ENCODE measurements around the gene ATP11B. TPM values are rescaled to one million over a fixed set of nuclear protein-coding genes. Genes with fewer than 3 reads are reported as not detected.
"Not testable (repeated sequence)": the region's sequence is repeated elsewhere in the genome, so short reads cannot be mapped to it uniquely, and the experiment has no call there.

Gene ATP11B
- total RNA-seq, 1 experiment from 2014 or later = 45.3 TPM

DNA sequence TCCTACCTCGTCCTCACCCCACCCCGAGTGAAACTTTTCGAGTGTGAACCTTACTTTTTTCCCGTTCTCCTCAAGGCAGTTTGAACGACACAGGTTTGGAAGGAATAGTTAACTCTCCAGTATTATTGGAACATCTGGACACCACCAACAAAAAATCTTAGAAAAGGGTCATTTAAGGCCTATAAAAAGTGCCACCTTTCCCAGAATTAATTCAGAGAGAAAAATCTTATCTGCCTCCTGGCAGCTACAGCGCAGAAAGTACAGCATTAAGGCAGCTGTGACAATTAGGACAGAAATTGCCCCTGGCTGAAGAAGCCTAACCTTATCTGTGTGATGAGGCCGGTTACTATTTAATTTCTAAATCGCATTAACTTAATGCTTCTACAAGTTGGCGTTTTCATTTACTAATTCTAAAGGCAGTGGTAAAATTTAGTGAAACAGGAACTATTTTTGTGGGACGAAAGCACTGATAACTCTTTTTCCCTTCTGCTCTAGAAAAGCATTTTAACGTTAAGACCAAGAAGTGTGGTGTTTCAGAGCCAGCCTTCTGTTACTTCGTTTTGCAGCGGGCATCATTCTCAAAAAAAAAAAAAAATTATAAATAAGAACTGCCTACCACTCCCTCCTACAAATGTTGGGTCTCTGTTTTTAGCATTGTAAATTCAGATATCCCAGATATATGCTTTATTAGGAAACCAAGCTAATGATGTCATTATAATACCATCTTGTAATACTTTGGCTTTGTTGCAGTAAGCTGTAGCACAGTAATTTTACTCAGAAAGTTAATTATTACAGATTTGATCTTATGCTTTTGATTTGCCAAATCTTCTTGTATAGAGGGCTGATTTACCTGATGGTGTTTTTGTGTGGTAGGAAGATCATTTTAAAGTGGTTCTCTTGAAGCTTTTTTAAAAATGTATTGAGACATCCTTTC lies 1.4 kb downstream of the ATP11B start:
- no peak for DNase-seq (ENCODE audit: low spot score)

DNA sequence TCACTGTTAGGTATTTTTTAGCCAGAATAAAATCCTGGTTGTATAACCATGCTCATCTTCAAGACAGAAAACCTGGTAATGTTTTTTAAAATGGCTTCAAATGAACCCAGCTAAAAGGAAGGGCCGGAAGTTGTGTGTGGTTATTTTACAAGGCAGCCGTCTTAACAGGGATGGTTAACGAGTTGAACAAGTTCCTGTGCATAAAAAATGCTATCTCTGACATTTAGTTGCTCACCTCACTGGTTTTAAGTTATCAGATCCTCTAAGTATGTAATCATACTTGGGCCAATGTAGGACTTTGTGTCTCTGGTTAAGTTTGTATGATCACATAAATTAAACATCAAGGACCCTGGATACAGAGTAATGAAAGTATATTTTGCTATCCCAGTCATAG lies 2.1 kb downstream of the ATP11B start:
- DNase-seq (ENCODE audit: low spot score) = peak; percentile 55

- DNase-seq (ENCODE audit: low spot score) = no peak
Observed at GRCh38 chr3:182796310-182796709, 3.0 kb downstream of the ATP11B start.

- DNase-seq (ENCODE audit: low spot score) = no peak
Observed at GRCh38 chr3:182797876-182798275, 4.6 kb downstream of the ATP11B start.

- not testable (repeated sequence) for DNase-seq (ENCODE audit: low spot score)
Observed at GRCh38 chr3:182799143-182799542, 5.8 kb downstream of the ATP11B start.

DNA sequence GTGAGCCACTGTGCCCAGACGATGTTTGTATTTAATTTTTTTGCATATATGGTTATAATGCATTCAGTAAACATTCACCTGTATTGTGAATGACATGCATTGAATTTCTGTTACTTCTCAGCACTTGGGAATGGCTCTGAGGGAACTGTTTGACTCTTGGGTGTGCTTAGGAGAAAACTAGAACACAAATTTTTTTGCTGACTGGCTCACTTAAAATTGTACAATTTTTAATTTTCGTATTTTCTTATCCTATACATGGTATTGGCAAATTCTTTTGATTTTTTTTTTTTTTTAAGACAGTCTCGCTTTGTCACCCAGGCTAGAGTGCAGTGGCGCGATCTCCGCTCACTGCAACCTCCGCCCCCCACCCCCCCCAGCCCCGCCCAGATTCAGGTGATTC lies 7.2 kb downstream of the ATP11B start:
- no peak for DNase-seq (ENCODE audit: low spot score)

- no peak for DNase-seq (ENCODE audit: low spot score)
Observed at GRCh38 chr3:182802413-182803390, 9.4 kb downstream of the ATP11B start.

DNA sequence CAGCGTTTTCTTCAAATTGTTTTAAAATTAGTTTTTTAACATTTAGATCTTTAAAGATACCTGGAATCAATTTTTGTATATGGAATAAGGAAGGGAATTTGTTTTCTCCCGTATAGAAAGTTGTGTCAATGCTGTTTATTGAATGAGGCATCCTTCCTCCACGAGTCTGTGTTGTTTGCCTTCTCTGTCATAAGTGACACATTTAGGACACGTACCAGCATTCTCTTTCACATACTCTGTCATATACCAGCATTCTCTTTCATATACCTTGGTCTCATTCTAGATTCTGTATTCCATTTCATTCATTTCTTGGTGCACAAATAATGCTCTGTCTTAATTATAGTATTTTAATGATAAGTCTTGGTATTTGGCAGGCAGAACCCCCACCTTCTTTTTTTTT lies 10.3 kb downstream of the ATP11B start:
- DNase-seq (ENCODE audit: low spot score) = no peak

DNA sequence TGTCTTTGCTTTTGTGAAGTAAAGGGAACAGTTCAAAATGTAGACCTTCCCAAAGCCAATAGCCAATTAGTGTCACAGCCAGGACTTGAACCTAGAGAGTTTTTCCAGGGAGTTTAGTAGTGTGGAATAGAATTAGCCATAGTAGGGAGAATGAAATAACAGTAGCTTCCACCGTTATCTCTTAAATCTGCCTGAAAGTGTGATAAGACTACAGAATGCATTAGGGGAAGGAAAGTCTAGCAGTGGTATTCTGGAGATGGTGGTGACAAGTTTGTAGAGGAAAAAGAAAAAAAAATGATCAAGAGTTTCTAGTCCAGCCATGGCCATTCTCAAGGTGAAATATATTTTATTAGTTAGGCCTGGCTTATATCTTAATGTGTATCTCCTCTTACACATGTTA lies 13.8 kb downstream of the ATP11B start:
- no peak for DNase-seq (ENCODE audit: low spot score)

GRCh38 chr3:182808041-182808770 lies 14.9 kb downstream of the ATP11B start:
- no peak for DNase-seq (ENCODE audit: low spot score)

DNA sequence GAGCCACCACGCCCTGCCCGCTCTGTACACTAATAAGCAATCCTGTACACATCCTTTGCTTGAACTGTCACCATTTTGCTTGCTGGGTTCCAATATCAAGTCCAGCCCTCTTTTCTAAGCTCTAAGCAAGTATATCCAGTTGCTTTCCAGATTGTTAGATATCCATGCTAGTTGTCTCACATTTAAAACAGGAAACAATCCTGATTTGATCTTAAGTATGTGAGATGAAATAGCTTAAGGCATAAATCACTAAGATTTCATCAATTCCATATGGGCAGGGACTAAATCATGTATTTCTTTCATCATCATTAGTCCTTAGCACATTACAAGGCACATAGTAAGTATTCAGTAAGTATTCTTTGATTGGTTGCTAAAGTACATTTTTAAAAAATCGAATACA lies 16.2 kb downstream of the ATP11B start:
- DNase-seq (ENCODE audit: low spot score) = no peak

DNA sequence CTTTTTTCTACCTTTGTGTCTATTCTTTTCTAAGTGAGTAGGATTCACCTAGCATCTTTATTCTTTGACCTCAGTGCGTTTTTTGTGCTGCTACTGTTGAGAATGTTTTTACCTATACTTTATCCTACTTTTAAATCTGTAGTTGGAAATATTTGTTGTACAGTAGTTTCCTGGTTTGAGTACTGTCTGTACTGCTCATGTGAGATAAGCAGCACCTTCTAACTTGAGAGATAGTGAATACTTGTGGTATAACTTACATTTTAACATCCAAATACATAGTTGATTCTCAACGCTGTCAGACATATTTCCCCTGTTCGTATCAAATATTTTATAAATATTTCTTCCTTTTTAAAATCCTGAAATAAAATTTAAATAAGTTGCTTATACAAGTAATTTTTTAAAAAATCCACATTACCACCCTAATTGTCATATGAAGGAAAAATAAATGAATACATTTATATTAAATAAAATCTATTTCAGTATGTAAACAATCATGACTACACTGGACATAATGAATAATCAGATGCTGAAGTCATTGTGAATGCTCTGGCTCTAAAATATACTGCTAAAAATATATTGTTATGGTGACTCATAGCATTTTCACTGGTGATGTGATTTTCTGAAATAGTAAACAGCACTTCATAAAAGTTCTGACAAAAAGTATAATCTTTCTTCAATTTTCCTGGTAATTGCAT lies 17.4 kb downstream of the ATP11B start:
- DNase-seq (ENCODE audit: low spot score) = no peak

GRCh38 chr3:182811269-182811596 lies 17.9 kb downstream of the ATP11B start:
- no peak for DNase-seq (ENCODE audit: low spot score)

GRCh38 chr3:182812123-182812522 lies 18.8 kb downstream of the ATP11B start:
- DNase-seq (ENCODE audit: low spot score) = no peak

GRCh38 chr3:182814419-182815062 lies 21.2 kb downstream of the ATP11B start:
- no peak for DNase-seq (ENCODE audit: low spot score)

- DNase-seq (ENCODE audit: low spot score) = no peak
Observed at GRCh38 chr3:182816181-182816580, 22.9 kb downstream of the ATP11B start.

DNA sequence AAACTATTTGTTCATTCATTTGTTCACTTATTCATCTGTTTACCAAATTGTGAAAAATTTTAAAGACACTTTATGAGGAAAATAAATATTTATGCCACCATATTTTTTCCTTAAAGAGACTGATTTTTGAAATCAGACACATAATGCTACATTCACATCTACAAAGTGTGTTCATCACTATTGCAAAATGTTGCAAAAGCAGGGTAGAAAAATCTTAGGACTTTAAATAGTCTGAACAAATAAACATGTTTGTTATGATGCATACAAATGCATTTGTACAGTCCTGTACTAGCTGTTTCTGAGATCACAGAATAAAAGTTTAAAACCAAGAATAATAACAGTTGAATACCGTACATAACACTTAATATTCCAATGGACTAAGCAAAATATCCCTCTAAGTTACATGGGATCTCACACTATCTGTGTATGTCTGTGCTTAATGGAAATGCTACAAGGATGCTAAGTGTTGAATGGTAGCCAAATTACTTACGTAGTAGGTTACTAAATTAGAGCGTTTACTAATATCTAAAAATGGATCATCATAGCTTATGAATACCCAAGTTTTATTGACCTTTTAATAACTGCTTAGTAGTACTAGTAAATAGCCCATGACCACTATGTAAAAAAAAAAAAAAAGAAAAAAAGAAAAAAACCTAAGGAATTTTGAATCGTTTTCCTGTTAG lies 25.1 kb downstream of the ATP11B start:
- DNase-seq (ENCODE audit: low spot score) = no peak

- DNase-seq (ENCODE audit: low spot score) = no peak
Observed at GRCh38 chr3:182821221-182821981, 28.1 kb downstream of the ATP11B start.

DNA sequence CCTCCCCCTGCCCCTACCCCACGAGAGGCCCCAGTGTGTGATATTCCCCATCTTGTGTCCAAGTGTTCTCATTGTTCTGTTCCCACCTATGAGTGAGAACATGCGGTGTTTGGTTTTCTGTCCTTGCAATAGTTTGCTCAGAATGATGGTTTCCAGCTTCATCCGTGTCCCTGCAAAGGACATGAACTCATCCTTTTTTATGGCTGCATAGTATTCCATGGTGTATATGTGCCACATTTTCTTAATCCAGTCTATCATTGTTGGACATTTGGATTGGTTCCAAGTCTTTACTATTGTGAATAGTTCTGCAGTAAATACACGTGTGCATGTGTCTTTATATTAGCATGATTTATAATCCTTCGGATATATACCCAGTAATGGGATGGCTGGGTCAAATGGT lies 29.0 kb downstream of the ATP11B start:
- not testable (repeated sequence) for DNase-seq (ENCODE audit: low spot score)

Measured in H4 (cell line).